NCI-H526 treated with DMSO at 0.1 percent for 48 hours (cell line): ENCODE measurements around the gene PILRA.
"Not testable (repeated sequence)": the region's sequence is repeated elsewhere in the genome, so short reads cannot be mapped to it uniquely, and the experiment has no call there.

ENCODE experiments used
- DNase-seq: peaks from one replicate; lab custom pipeline; 2025; lab: John Stamatoyannopoulos, UW

Gene PILRA

GRCh38 chr7:100358027-100358856, 15.0 kb upstream of the PILRA start, which contains the start of gene PILRB:
Gene PILRB, plus strand, starts transcription at chr7:100358117. Its CDS starts 186 bp downstream, at chr7:100358303.
- DNase-seq: no peak

- no peak for DNase-seq
Observed at GRCh38 chr7:100358857-100359212, 14.5 kb upstream of the PILRA start.

GRCh38 chr7:100360135-100360854, 13.0 kb upstream of the PILRA start:
- no peak for DNase-seq

GRCh38 chr7:100363098-100363497, 10.2 kb upstream of the PILRA start:
- no peak for DNase-seq

- not testable (repeated sequence) for DNase-seq
Observed at GRCh38 chr7:100363797-100364196, 9.5 kb upstream of the PILRA start.

GRCh38 chr7:100364480-100364879, 8.8 kb upstream of the PILRA start:
- no peak for DNase-seq

- DNase-seq: not testable (repeated sequence)
Observed at GRCh38 chr7:100365998-100366367, 7.3 kb upstream of the PILRA start.

- DNase-seq: no peak
Observed at GRCh38 chr7:100366411-100367250, 6.7 kb upstream of the PILRA start.

GRCh38 chr7:100367251-100367620, 6.1 kb upstream of the PILRA start:
- DNase-seq: no peak

GRCh38 chr7:100367676-100368613, 5.3 kb upstream of the PILRA start:
- no peak for DNase-seq

GRCh38 chr7:100369105-100369504, 4.2 kb upstream of the PILRA start:
- no peak for DNase-seq

GRCh38 chr7:100370303-100370702, 3.0 kb upstream of the PILRA start:
- no peak for DNase-seq

- no peak for DNase-seq
Observed at GRCh38 chr7:100370746-100371145, 2.5 kb upstream of the PILRA start.

- no peak for DNase-seq
Observed at GRCh38 chr7:100371561-100372171, 1.6 kb upstream of the PILRA start.

GRCh38 chr7:100372256-100372655, 1.0 kb upstream of the PILRA start:
- no peak for DNase-seq

- DNase-seq: no peak
Observed at GRCh38 chr7:100372694-100373093, 593 bp upstream of the PILRA start.

GRCh38 chr7:100373870-100374598, 747 bp downstream of the PILRA start:
- not testable (repeated sequence) for DNase-seq

- no peak for DNase-seq
Observed at GRCh38 chr7:100374601-100375000, 1.3 kb downstream of the PILRA start.

GRCh38 chr7:100376066-100376465, 2.8 kb downstream of the PILRA start:
- DNase-seq: no peak

- DNase-seq: no peak
Observed at GRCh38 chr7:100378114-100378755, 4.9 kb downstream of the PILRA start.
